ENCODE measurements around the gene CD28. TPM values are rescaled to one million over a fixed set of nuclear protein-coding genes. Genes with fewer than 3 reads are reported as not detected.

CD28 gene
- 0.27 TPM for total RNA-seq

DNA sequence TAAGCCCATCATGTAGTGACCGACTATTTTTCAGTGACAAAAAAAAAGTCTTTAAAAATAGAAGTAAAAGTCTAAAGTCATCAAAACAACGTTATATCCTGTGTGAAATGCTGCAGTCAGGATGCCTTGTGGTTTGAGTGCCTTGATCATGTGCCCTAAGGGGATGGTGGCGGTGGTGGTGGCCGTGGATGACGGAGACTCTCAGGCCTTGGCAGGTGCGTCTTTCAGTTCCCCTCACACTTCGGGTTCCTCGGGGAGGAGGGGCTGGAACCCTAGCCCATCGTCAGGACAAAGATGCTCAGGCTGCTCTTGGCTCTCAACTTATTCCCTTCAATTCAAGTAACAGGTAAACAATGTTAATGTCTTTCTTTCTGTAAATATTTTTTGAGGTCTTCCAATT, at the start of gene CD28:
CD28 (plus strand) TSS at position 237 of the 400 bp plus-strand sequence; CDS start at position 295, 58 bp downstream.
- peak; percentile 54 to 87 (median 69) for DNase-seq (ENCODE audit: low read depth in 2 of 3, low spot score in 2 of 3)

DNA sequence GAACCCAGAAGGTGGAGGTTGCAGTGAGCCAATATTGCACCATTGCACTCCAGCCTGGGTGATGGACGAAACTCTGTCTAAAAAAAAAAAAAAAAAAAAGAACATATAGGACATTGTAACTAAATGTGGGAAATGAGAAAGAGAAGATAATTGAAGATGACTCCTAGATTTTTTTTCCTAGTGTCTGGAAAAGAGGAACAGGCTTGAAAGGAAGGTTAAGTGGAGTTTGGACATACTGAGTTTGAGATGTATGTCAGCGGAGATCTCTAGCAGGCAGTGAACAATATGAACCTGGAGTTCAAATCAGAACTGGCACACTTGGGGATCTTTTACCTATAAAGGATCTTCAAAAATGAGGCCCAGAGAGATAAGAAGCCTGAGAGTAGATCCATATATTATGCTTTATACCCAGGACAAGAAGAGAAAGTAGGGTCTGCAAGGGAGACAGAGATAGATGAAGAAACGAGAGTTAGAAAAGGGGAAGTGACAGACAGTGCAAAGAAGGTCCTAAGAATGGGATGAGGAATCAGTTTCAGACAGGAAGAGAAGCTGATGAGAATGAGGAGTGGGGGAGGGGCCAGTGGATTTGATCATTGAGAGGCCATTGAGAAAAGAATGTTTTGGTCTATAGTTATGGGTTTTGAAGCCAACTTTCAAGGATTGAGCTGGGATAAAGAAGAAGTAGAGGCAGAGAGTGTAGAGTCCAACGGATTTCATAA, 46.9 kb upstream of the CD28 start:
- DNase-seq (ENCODE audit: low read depth in 2 of 3, low spot score in 2 of 3) = peak in 1 of 3 donors; percentile 24

DNA sequence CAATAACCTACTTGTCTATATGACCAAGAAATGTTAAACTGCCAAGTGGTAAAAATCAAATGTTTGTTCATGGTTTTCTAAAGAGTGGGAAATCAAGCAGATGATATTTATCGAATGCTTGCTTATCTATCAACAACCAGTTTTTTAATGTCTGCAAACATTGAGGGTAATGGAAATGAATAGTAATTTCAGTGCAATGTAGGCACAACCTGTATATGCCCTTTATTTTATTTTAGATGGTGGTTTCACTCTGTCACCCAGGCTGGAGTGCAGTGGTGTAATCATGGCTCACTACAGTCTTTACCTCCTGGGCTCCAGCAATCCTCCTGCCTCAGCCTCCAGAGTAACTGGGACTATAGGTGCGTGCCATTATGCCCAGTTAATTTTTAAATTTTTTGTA, 46.0 kb upstream of the CD28 start:
- no peak for DNase-seq (ENCODE audit: low read depth in 2 of 3, low spot score in 2 of 3)

DNA sequence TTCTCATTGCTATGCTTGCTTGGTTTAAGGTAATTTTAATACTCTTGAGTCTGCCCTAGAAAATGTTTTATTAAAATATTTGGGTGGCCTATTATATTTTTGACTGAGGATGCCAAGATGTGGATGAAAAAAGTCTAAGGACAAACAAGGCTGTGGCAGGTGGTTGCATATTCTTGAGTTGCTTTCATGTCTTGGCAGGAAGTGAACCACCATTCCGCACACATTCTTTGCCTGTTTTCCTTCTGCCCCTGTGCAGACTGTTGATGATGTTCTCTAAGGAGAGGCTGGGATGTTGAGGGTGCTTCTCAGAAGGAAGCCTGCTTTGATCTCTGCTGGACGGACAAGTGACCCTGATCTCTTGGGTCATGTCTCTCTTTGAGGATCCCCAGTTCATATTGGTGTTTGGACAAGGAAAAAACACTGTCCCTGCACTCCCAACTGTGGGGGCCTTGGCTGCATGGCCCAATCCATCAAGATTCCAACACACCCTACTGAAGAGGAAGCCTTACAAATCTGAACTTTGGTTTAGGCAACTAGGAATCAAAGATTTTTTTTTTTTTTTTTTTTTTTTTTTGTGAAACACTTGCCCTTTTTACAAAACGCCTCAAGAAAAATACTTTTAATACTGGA, 45.0 kb upstream of the CD28 start:
- no peak for DNase-seq (ENCODE audit: low read depth in 2 of 3, low spot score in 2 of 3)

DNA sequence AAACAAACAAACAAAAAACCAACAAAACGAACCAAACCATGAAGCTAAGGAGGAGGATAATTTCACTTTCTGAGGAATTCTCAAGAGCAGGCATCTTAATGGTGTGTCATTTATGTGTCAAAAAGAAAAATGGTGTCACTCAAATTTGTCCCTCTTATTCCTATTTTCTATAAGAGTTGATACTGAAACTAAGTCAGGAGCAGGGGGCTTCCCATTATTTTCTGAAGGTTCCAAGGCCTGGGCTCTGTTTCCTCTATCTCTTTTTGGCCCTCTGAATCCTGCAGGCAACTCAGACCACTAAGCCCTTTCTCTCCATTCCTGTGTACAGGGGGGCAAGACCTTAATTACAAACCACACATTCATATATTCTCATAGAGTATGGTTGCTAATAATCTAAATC, 44.0 kb upstream of the CD28 start:
- no peak for DNase-seq (ENCODE audit: low read depth in 2 of 3, low spot score in 2 of 3)

DNA sequence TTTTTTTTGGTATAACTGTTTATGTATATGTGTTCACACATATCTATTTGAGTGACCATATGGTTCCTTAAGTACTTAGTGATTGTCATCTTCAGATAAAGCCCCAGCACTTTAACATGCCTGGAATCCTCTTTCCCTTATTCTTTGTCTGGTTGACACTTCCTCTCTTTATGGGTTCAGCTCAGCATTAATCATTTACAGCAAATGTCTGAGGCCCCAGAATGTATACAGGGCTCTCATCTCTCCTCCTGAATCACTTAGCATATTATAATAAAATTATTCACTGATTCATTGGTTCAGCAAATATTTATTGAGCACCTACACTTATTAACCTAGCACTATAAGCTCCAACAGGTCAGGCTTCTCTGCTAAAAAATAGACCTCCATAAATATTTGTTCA, 43.5 kb upstream of the CD28 start:
- no peak for DNase-seq (ENCODE audit: low read depth in 2 of 3, low spot score in 2 of 3)

DNA sequence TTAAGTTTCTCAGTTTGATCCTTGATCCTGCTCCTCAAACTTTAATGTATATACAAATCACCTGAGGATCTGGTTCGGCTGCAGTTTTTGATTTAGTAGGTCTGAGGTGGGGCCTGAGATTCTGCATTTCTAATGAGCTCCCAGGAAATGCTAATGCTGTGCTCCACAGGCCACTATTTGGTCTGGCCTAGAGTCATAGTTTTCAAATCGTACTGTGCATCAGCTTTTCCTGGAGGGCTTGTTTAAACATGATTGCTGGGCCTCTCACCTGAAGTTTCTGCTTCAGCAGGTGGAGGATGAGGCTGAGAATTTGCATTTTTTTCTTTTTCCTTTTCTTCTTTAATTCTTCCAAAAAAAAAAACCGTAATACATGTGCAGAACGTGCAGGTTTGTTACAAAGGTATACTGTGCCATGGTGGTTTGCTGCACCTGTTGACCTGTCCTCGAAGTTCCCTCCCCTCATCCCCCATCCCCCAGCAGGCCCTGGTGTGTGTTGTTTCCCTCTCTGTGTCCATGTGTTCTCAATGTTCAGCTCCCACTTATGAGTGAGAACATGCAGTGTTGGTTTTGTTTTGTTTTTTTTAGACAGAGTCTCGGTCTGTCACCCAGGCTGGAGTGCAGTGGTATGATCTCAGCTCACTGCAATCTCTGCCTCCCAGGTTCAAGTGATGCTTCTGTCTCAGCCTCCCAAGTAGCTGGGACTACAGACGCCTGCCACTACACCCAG, 42.2 kb upstream of the CD28 start:
- DNase-seq (ENCODE audit: low read depth in 2 of 3, low spot score in 2 of 3) = no peak

DNA sequence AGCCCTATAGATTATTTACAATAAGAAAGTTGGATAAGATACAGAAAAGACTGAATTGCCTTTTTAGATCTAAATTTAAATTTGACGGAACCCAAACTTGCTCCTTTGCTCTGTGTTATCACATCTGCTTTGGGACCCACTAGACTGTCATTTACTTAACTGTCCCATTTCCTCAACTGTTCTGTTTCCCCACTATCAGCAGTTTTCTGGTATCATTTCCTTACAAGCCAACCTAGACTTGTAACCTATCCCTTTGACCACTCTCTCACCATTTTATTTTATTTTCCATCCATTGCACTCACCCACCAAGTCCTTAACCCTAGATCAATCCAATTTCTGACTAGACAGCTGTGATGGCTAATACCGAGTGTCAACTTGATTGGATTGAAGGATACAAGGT, 38.6 kb upstream of the CD28 start:
- no peak for DNase-seq (ENCODE audit: low read depth in 2 of 3, low spot score in 2 of 3)

DNA sequence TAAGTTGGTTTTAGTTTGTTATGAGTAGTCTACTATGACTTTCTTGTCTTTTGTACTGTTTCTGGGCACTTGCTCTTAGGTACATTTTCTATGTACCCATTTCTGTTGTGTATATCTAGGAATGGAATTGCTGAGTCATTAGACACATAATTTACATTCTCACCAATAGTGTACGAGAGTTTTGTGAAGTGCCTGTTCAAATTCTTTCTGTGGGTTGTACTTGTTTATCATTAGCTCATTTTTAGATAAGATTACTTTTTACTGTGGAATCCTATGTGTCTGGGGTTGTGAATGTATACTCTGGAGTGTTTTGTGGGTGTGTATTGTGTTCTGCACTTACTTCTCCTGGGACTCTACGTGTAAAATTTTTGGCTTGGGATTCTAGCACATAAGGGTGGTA, 36.6 kb upstream of the CD28 start:
- no peak for DNase-seq (ENCODE audit: low read depth in 2 of 3, low spot score in 2 of 3)

DNA sequence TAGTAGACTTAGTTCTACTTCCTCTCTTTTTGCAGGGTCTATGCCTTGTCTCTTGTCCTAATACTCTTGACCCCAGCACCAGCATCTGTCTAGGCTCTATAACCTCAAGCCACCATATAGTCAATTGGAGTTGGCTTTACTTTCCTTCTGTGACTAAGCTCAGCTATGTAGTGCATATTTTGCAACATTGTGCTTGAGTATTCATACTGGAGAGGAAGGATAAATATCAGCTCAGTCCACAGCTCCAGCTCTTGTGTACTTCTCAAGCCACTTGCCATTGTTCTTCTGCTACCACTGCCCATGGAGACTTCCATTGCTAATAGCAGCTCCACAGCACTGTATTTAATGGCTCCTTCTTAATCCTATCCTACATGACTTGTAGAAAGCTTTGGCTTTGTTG, 35.5 kb upstream of the CD28 start:
- DNase-seq (ENCODE audit: low read depth in 2 of 3, low spot score in 2 of 3) = no peak

DNA sequence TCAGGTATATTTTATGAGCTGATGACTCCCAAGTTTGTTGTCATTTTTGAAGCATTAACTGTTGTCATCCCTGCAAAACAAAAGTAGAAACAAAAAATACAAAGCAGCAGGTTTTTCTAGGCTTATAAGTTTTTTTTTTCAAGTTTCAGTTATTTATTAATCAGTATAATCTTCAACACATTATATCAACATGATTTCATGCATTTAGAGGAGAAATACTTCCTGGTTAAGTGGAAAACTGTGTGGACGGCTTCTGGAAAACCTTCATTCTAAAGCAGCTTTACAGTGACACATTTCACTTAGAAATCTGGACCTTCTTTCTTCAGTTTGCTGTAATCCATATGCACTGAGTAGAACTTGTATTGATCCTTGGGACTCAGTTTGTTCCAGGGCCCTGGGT, 34.6 kb upstream of the CD28 start:
- DNase-seq (ENCODE audit: low read depth in 2 of 3, low spot score in 2 of 3) = no peak

DNA sequence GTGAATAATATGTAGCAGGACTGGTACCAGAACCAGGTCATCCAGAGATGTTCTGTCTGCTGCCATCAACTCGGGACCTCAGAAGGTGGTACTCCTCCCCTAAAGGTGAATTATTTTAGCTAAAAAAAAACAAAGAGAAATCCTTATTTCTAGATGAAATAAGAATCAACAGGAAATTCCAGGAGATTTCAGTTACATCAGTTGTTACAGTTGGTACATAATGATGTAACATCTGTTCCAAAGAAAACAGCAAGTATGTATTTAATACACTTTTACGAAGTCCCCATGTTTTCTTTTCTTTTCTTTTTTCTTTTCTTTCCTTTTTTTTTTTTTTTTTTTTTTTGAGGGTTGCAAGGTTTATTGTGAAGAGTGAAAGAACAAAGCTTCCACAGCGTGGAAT, 33.6 kb upstream of the CD28 start:
- no peak for DNase-seq (ENCODE audit: low read depth in 2 of 3, low spot score in 2 of 3)

DNA sequence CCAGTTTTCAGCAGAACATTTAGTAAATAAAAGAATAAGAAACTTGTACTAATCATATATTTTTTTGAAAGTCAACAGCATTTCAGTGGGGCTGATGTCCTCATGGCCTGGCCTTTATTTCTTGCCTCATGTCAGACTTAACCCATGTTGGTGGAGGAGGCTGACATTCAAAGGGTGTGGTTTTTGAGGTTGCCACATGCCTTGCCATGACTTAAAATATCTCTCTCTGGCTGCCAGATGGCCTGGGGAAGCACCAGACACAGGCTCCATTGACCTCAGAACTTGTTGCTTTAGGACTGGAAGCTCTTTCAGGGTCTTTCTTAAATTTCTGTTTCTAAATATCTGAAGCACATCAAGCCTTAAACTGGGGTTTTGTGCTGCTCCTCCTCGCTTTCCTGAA, 32.5 kb upstream of the CD28 start:
- peak in 1 of 3 donors; percentile 65 for DNase-seq (ENCODE audit: low read depth in 2 of 3, low spot score in 2 of 3)

DNA sequence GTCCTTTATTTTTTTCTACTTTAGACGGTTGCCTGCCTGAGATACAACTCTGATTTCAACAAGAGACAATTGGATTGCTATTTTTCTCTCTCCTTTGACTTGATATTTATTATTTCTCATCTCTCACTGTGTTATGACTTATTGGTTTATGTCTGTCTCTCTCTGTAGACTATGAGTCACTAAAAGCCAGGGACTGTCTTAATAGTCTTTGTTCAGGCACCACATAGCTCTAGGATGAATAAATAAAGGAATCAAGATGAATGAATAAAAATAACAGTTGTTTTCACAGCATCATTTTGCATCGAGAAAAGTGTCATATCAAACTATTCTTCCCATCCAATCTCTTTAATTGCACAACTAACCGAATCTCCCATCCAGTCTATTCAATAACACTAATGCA, 31.4 kb upstream of the CD28 start:
- DNase-seq (ENCODE audit: low read depth in 2 of 3, low spot score in 2 of 3) = no peak

DNA sequence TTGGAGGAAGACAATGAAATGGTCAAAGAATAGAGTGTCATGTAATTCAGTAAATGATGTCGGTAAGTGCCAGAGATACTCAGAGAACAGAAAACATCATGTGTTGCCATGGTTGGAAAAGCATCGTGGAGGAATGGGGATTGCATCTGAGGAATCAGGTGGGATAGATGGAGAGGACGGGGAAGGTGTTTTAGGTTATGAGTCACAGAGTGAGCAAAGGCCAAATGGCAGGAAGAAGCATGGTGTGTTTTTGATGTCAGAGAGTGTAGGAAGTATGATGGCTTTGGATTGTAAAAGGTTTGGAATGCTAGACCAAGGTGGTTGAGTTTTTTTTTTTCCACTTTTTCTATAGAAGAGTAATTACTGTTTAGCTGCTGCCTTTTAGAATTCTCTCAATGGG, 27.5 kb upstream of the CD28 start:
- DNase-seq (ENCODE audit: low read depth in 2 of 3, low spot score in 2 of 3) = no peak

DNA sequence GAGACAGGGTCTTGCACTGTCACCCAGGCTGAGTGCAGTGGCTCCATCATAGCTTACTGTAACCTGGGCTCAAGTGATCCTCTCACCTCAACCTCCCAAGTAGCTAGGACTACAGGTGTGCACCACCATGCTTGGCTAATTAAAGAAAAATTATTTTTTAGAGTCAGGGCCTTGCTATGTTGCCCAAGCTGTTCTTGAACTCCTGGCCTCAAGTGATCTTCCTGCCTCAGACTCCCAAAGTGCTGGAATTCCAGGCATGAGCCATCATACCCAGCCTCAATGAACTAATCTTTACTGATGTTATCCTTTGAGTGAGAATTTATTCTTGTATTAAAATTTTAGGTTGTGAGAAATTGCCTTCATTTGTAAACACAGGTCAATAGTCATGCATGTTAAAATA, 27.0 kb upstream of the CD28 start:
- DNase-seq (ENCODE audit: low read depth in 2 of 3, low spot score in 2 of 3) = no peak

DNA sequence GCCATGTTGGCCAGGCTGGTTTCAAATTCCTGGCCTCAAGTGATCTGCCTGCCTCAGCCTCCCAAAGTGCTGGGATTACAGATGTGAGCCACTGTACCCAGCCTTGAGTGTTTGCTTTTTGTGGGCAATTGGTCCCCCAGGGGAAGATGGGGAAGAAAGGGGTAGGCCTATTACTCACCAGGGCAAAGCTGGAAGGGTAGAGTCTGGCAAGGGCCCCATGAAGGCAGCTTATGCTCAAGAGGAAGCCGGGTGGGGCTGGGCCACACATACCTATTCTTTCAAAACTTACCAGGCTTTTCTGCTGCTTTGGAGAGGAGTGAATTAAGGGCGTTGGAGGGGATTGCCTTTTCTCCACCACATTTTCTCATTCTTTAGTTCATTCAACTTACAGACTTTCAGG, 24.5 kb upstream of the CD28 start:
- DNase-seq (ENCODE audit: low read depth in 2 of 3, low spot score in 2 of 3) = no peak

DNA sequence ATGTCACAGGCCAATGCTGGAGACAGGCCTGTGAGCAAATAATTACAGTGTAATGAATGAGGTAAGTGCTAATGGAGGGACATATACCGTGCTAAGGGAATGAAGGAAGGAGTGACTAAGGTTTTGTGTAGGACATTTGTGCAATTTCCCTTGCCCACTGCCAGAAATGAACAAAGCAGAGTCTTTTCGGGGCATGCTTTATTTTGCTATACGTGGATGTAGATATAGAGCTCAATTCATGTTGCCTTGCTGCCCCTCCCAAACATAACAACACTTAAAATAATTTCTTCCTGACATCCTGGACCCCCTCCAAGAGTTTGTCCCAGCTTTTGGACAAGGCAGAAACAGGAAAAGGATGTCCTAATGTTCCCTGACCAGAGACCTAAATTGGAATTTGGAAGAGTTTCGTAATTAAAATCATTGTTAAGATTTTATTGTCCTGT, 23.7 kb upstream of the CD28 start:
- DNase-seq (ENCODE audit: low read depth in 2 of 3, low spot score in 2 of 3) = no peak

DNA sequence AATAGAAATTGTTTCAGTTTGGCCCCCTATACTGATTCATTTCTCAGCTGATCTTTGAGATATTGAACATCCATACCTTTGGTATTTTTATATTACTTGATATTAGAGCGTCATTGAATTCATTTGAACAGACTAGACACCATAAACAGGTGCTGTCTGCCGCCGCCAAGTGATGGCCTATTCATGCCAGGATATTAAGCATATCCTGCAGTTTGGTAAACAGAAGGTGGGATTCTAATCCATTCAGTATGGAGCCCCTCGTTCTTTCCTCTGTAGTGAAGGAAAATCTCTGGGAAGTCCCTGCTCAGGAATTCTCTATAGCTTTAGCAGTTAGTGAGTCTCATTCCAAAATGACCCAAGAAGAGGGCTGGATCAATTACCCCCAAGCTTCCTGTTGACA, 23.0 kb upstream of the CD28 start:
- DNase-seq (ENCODE audit: low read depth in 2 of 3, low spot score in 2 of 3) = no peak

DNA sequence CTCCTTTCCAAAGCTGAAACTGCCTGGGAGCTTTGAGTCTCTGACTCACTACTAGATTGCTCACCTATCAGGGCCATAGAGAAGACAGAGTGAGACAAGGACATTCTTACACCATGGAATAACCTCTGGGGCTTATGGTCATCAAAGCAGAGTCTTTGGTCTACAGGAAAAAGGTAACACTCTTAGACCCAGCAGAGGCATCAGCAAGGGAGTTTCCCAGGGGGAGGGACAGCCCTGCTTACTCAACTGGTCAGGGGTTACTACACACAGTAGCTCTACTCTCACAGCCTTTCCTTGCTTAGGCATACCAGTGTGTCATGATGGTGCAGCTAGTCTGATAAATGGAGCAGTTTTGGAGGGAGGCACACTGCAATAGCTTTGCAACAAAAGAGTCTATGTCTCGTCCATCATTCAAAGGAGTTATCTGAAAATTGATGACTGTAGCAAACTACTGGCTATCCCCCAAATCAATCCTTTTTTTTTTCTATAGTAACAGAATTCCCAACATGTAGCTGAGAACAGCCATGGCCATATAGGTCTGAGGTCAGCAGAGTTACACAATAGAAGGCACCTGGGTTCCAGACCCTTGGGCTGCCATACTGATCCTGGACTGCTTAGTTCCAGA, 22.4 kb upstream of the CD28 start:
- DNase-seq (ENCODE audit: low read depth in 2 of 3, low spot score in 2 of 3) = no peak

DNA sequence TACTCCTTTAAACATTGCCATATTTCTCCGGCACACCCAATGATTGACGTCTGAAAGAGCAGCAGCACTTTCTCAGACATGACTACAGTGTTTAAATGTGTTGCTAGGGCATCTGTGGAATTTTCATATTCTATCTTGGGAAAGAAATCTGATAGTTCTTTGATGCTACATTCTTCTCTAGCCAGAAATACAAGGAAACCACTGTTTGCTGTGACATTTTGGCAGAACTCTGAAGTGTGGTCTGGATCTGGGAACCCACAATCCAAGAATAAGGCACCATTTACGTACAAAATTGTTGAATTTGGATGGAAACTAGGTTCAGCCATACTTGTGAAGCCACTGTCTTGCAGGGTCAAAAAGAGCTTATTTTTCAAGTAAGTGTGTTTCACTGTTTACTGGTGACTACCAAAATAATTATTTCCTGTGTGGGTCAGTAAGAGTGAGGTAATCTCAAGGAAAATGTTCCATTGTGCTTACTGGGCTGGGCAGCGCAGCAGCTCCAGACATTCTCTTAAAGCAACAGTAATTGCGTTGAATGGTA, 21.3 kb upstream of the CD28 start:
- DNase-seq (ENCODE audit: low read depth in 2 of 3, low spot score in 2 of 3) = no peak
